SK-N-SH (cell line): ENCODE data around the gene SH3D19.

Experiments
- CHD2 ChIP-seq: fragments of 150-350 bp; IDR thresholded peaks from 2 replicates; pipeline ENCODE4 v1.6.1; 2018; ENCODE audit warnings: low read length; ENCODE audit not compliant: partially characterized antibody
- NFIC ChIP-seq: IDR thresholded peaks from 2 replicates; pipeline ENCODE4 v1.4.0; 2012; ENCODE audit warnings: borderline replicate concordance
- RAD21 ChIP-seq: IDR thresholded peaks from 2 replicates; pipeline ENCODE4 v1.6.1; 2012; ENCODE audit warnings: mild to moderate bottlenecking, low read length
- TF ChIP-seq, protein P1 (sequence below): fragments of 200-600 bp; sonication (generic); IDR thresholded peaks from 2 replicates; pipeline ENCODE4 v1.6.1; 2017; ENCODE audit warnings: antibody characterized with exemption, mild to moderate bottlenecking, moderate library complexity
- TF ChIP-seq, protein P2 (sequence below): IDR thresholded peaks from 2 replicates; pipeline ENCODE4 v1.6.1; 2012; ENCODE audit warnings: mild to moderate bottlenecking, low read depth, low read length, moderate library complexity
- TF ChIP-seq, protein P3 (sequence below): IDR thresholded peaks from 2 replicates; pipeline ENCODE4 v1.4.0; 2012; ENCODE audit warnings: low read depth, borderline replicate concordance

DNA sequence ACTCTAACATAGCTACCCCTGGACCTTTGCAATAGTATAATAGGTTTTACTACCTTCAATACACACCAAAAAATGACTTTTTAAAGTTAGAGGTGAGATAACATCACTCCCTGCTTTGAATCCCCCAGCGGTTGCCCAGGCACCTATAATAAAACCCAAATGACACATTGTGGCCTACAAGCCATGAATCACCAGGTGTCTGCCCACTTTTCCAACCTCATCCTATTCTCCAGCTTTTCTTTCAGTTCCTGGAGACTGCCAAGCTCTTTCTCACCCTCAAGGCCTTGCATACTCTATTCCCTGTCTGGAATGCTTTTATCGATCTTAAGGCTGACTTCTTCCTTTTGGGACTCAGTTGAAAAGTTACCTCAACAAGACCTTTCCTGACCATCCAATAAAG, 64.9 kb downstream of the SH3D19 start:
- TF ChIP-seq, protein P1, sequence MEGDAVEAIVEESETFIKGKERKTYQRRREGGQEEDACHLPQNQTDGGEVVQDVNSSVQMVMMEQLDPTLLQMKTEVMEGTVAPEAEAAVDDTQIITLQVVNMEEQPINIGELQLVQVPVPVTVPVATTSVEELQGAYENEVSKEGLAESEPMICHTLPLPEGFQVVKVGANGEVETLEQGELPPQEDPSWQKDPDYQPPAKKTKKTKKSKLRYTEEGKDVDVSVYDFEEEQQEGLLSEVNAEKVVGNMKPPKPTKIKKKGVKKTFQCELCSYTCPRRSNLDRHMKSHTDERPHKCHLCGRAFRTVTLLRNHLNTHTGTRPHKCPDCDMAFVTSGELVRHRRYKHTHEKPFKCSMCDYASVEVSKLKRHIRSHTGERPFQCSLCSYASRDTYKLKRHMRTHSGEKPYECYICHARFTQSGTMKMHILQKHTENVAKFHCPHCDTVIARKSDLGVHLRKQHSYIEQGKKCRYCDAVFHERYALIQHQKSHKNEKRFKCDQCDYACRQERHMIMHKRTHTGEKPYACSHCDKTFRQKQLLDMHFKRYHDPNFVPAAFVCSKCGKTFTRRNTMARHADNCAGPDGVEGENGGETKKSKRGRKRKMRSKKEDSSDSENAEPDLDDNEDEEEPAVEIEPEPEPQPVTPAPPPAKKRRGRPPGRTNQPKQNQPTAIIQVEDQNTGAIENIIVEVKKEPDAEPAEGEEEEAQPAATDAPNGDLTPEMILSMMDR, result no peak
- TF ChIP-seq RAD21 (no peak), CHD2 (no peak), NFIC (no peak)
- TF ChIP-seq, protein P2, sequence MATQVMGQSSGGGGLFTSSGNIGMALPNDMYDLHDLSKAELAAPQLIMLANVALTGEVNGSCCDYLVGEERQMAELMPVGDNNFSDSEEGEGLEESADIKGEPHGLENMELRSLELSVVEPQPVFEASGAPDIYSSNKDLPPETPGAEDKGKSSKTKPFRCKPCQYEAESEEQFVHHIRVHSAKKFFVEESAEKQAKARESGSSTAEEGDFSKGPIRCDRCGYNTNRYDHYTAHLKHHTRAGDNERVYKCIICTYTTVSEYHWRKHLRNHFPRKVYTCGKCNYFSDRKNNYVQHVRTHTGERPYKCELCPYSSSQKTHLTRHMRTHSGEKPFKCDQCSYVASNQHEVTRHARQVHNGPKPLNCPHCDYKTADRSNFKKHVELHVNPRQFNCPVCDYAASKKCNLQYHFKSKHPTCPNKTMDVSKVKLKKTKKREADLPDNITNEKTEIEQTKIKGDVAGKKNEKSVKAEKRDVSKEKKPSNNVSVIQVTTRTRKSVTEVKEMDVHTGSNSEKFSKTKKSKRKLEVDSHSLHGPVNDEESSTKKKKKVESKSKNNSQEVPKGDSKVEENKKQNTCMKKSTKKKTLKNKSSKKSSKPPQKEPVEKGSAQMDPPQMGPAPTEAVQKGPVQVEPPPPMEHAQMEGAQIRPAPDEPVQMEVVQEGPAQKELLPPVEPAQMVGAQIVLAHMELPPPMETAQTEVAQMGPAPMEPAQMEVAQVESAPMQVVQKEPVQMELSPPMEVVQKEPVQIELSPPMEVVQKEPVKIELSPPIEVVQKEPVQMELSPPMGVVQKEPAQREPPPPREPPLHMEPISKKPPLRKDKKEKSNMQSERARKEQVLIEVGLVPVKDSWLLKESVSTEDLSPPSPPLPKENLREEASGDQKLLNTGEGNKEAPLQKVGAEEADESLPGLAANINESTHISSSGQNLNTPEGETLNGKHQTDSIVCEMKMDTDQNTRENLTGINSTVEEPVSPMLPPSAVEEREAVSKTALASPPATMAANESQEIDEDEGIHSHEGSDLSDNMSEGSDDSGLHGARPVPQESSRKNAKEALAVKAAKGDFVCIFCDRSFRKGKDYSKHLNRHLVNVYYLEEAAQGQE, result no peak
- TF ChIP-seq, protein P3, sequence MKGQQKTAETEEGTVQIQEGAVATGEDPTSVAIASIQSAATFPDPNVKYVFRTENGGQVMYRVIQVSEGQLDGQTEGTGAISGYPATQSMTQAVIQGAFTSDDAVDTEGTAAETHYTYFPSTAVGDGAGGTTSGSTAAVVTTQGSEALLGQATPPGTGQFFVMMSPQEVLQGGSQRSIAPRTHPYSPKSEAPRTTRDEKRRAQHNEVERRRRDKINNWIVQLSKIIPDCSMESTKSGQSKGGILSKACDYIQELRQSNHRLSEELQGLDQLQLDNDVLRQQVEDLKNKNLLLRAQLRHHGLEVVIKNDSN, result no peak
